GM12872 (cell line): ENCODE measurements around the gene KAZN.
A peak's percentile ranks its signal among the peaks of the same experiment; 100 is the strongest.

Source experiments
- CTCF ChIP-seq: IDR thresholded peaks from 3 replicates; pipeline ENCODE4 v1.5.1; 2011; ENCODE audit warnings: low read depth, mild to moderate bottlenecking, low read length, moderate library complexity; ENCODE audit not compliant: insufficient read depth

KAZN gene

GRCh38 chr1:15124362-15125100, 526.0 kb downstream of the KAZN start:
- no peak for TF ChIP-seq CTCF

GRCh38 chr1:15125101-15125745, 526.7 kb downstream of the KAZN start:
- TF ChIP-seq CTCF, result no peak

- TF ChIP-seq CTCF, result no peak
Observed at GRCh38 chr1:15128077-15128476, 529.6 kb downstream of the KAZN start.

GRCh38 chr1:15128520-15129313, 530.2 kb downstream of the KAZN start:
- peak; percentile 91 for TF ChIP-seq CTCF

- TF ChIP-seq CTCF, result no peak
Observed at GRCh38 chr1:15129944-15130343, 531.5 kb downstream of the KAZN start.

GRCh38 chr1:15130607-15131006, 532.1 kb downstream of the KAZN start:
- TF ChIP-seq CTCF, result no peak

- no peak for TF ChIP-seq CTCF
Observed at GRCh38 chr1:15132965-15133364, 534.5 kb downstream of the KAZN start.
